Ectodermal cell (in vitro differentiated cells): ENCODE measurements around the gene SERINC2.

ENCODE experiments used
- H3K27ac ChIP-seq: 2 replicates; pipeline ENCODE4 v1.7.0; 2013; ENCODE audit warnings: mild to moderate bottlenecking, low read depth, low read length; ENCODE audit not compliant: insufficient read depth, poor library complexity, severe bottlenecking
- H3K27me3 ChIP-seq: 2 replicates; pipeline ENCODE4 v1.7.0; 2013; ENCODE audit warnings: mild to moderate bottlenecking, low read length; ENCODE audit not compliant: insufficient read depth, control insufficient read depth, poor library complexity, severe bottlenecking
- H3K36me3 ChIP-seq: one replicate; pipeline ENCODE4 v1.7.0; 2013; ENCODE audit warnings: low read length; ENCODE audit not compliant: control insufficient read depth, insufficient read depth
- H3K4me1 ChIP-seq: one replicate; pipeline ENCODE4 v1.7.0; 2013; ENCODE audit warnings: low read length; ENCODE audit not compliant: control insufficient read depth, insufficient read depth
- H3K4me3 ChIP-seq: 2 replicates; pipeline ENCODE4 v1.7.0; 2013; ENCODE audit warnings: low read depth, low read length, control low read depth; ENCODE audit not compliant: insufficient read depth
- H3K9me3 ChIP-seq: 2 replicates; pipeline ENCODE4 v1.7.0; 2013; ENCODE audit warnings: mild to moderate bottlenecking, low read length, moderate library complexity; ENCODE audit not compliant: control insufficient read depth
- WGBS, 2 experiments: methylation state at CpG; one replicate each; pipeline ENCODE4 v1.1.7; 2013; ENCODE audit warnings: missing lambda C conversion rate in 2 of 2; 5-methylcytosine and 5-hydroxymethylcytosine counted together

SERINC2 gene

DNA sequence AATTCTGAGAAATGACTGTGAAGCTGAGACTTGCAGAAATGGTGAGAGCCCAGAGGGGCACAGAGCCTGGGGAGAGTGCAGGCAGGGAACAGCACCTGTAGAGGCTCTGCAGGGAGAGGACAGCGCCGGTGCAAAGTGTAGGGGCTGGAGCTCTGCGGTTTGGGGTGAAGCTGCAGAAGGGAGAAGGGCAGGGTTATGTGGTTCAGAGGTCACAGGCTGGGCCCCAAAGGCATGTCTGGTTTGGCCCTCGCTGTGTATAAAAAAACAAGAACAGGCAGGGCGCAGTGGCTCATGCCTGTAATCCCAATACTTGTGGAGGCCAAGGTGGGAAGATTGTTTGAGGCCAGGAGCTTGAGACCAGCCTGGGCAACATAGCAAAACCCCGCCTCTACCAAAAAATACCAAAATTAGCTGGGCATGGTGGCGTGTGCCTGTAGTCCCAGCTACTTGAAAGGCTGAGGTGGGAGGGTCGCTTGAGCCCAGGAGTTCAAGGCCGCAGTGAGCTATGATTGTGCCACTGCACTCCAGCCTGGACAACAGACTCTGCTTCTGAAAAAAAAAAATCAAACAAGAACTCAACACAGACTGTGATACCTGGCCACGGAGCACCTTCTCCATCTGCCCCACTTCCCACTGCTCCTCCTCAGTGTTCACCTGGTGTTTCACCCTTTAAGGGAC lies 29.1 kb downstream of the SERINC2 start:
- WGBS, 2 experiments, result 87 to 90% methylated on average over 10 of the region's 10 CpGs
- H3K4me3 ChIP-seq, result no peak overlapping the region
- H3K4me1 ChIP-seq, result no peaks in the 10 kb centered on the region
- H3K27ac ChIP-seq, result no peak overlapping the region
- H3K36me3 ChIP-seq, result no peaks in the 10 kb centered on the region
- no peaks in the 10 kb centered on the region for H3K27me3 ChIP-seq
- H3K9me3 ChIP-seq, result no peaks in the 10 kb centered on the region

DNA sequence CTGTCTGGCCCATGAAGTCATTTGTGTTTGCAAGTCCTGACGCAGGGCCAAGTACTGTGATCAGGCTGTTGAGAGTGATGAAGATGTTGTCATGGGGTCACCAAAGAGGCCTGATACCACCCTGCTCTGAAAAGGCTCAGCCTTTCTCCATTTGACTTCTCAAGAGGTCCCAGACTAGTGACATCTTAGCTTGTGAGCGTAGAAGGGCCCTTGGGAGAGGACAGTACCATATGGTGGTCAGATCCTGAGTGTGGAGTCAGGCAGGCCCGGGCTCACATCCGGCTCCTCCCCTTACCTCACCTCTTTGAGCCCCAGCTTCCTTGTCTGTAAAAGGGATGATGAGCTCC lies 29.6 kb downstream of the SERINC2 start:
- Histone ChIP-seq H3K36me3 (no peaks in the 10 kb centered on the region), H3K9me3 (no peaks in the 10 kb centered on the region), H3K27me3 (no peaks in the 10 kb centered on the region), H3K4me3 (no peak overlapping the region), H3K27ac (no peak overlapping the region), H3K4me1 (no peaks in the 10 kb centered on the region)
- 68 to 70% methylated on average over 4 of the region's 4 CpGs for WGBS, 2 experiments

DNA sequence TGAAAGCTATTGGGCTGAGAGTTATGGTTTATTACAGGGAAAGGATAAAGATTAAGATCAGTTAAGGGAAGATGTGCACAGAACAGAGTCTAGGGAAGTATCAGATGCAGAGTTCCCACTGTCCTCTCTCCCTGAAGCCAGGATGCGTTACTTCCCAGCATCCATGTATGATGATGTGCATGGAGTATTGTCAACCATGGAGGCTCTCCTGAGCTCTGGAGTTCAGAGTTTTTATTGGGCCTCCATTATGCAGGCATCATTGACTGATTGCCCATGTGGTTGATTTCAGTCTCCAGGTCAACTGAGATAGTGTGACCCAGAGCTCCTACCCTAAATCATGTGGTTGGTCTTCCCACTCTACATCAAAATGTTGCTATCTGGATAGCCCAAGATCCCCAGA lies 30.7 kb downstream of the SERINC2 start:
- Histone ChIP-seq H3K9me3 (no peaks in the 10 kb centered on the region), H3K27me3 (no peaks in the 10 kb centered on the region), H3K27ac (no peak overlapping the region), H3K4me1 (no peaks in the 10 kb centered on the region), H3K36me3 (no peaks in the 10 kb centered on the region), H3K4me3 (no peak overlapping the region)
- 93 to 97% methylated on average over 1 of the region's 1 CpG for WGBS, 2 experiments

DNA sequence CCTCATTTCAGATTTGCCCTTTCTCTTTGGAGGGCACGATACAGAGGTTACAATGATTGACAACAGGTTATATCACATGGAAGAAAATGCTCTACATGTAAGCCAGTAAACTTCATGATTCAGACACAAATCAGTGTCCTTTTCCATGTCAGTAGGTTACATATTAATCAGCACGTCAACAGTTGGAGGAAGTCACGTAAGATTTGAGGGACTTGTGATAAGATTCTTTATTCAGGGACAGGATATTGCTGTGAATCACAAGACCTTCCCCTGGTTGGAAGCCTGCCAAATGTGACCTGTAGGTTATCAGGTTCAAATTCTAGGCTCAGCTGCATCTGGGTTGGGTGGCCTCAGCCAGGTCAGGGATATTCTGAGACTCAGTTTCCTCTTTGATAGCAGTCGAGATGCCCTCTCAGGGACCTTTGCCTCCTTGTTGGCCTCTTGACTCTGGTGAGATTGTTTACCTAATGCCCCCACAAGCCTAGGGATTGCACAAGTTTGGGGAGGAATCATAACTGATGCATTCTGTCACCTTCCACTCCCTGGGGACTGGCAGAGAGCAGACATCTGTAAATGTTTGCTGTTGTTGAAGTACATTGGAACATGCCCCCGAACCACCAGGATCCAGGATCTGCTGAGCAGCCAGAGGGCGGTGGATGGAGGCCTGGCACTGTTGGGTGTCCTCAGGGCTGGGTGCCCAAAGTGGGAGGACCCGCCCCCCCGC lies 31.9 kb downstream of the SERINC2 start:
- Histone ChIP-seq H3K4me1 (no peaks in the 10 kb centered on the region), H3K4me3 (no peak overlapping the region), H3K27me3 (no peaks in the 10 kb centered on the region), H3K36me3 (no peaks in the 10 kb centered on the region), H3K27ac (no peak overlapping the region), H3K9me3 (no peaks in the 10 kb centered on the region)
- WGBS, 2 experiments, result 80 to 83% methylated on average over 8 of the region's 8 CpGs

DNA sequence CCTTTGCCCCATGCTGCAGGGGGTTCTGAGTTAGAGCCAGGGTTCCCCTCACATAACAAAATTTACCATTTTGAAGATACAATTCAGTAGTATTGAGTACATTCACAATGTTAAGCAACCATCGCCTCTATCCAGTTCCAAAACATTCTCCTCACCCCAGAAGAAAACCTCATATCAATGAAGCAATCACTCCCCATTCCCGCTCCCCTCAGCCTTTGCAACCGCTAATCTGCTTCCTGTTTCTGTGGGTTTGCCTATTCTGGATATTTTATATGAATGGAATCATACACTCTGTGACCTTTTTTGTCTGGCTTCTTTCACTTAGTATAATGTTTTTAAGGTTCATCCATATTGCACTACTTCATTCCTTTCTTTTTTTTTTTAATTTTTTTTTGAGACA lies 32.9 kb downstream of the SERINC2 start:
- H3K9me3 ChIP-seq, result no peaks in the 10 kb centered on the region
- no peaks in the 10 kb centered on the region for H3K27me3 ChIP-seq
- H3K4me3 ChIP-seq, result no peak overlapping the region
- no peaks in the 10 kb centered on the region for H3K4me1 ChIP-seq
- H3K27ac ChIP-seq, result no peak overlapping the region
- 96 to 100% methylated on average over 3 of the region's 3 CpGs for WGBS, 2 experiments
- H3K36me3 ChIP-seq, result no peaks in the 10 kb centered on the region

DNA sequence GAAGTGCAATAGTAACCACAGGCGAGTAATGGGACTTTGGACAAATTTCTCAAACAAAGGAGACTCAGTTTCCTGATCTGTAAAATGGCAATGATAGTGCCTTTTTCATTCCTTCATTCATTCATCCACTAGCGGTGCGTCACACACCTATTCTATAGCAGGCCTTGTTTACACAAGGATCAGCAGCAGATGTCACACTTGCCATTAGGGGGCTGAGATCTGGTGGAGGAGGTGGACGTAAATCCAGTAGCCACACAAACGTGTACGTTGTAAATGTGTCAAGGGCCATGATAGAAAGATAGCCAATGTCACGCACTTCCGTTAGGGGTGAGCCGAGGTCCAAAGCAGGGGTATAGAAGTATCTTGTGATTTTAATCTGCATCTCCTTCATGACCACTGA lies 34.2 kb downstream of the SERINC2 start:
- no peaks in the 10 kb centered on the region for H3K4me1 ChIP-seq
- no peaks in the 10 kb centered on the region for H3K27me3 ChIP-seq
- WGBS, 2 experiments, result 78 to 79% methylated on average over 9 of the region's 9 CpGs
- H3K9me3 ChIP-seq, result no peaks in the 10 kb centered on the region
- H3K36me3 ChIP-seq, result no peaks in the 10 kb centered on the region
- H3K27ac ChIP-seq, result no peak overlapping the region
- H3K4me3 ChIP-seq, result no peak overlapping the region

DNA sequence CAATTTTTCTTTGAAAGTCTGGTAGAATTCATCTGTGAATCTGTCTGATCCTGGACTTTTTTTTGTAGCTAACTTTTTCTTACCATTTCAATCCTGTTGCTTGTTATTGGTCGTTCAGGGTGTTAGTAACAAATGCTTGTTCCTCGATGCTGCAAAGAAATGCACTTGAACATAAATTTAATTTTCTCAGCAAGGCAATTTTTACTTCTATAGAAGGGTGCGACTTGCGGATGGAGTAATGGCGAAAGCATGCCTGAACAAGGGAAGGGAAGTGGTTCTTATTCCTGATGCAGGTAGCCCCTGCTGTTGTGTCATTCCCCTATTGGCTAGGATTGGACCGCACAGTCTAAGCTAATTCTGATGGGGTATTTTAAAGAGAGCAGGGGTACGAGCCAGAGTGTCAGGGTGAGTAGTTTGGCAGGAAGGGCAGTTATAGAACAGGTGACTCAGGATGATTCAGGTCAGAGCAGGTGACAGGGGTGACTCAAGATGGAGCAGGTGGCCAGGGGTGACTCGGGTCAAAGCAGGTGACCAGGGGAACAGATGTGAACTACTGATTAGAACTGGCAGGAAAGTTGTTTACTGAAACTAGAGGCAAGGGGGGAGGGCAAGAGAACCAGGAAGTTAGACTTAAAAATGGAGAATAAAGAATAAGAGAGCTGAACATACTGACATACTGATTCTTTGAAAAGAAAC lies 40.5 kb downstream of the SERINC2 start:
- Histone ChIP-seq H3K4me3 (no peak overlapping the region), H3K36me3 (no peaks in the 10 kb centered on the region), H3K27me3 (no peaks in the 10 kb centered on the region), H3K4me1 (no peaks in the 10 kb centered on the region), H3K9me3 (peaks cover 3% of the 10 kb centered on the region), H3K27ac (no peak overlapping the region)
- 75 to 77% methylated on average over 6 to 8 of the region's 8 CpGs for WGBS, 2 experiments

DNA sequence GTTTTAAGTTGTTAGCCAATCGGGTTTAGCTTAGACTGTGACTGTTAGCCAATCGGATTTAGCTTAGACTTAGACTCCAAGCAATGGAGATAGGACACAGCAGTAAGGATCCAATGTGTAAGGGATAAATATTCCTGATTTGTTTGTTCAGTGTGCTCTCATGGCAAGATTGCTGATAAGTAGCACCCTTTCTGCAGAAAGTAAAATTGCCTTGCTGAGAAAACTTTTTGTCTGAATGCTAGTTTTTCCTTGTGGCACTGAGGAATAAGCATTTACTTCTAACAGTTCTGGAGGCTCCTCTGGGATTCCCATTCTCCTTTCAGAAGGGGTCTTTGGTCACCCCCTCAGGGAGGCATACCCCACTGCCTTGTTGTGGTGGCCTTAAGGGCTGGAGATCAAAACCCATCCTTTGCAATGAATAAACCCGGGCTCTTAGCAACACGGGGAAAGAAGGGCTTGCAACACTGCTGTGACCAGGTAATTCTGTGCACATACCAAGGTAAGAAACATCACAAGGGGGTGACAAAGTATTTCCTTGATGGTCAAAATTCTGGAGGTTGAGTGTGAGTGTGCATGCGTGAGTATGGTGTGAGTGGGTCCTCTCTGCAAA lies 45.4 kb downstream of the SERINC2 start:
- Histone ChIP-seq H3K4me3 (no peak overlapping the region), H3K27me3 (no peaks in the 10 kb centered on the region), H3K27ac (no peak overlapping the region), H3K36me3 (no peaks in the 10 kb centered on the region), H3K4me1 (no peaks in the 10 kb centered on the region), H3K9me3 (peaks cover 3% of the 10 kb centered on the region)
- WGBS, 2 experiments, result 91% methylated on average over 5 of the region's 5 CpGs

DNA sequence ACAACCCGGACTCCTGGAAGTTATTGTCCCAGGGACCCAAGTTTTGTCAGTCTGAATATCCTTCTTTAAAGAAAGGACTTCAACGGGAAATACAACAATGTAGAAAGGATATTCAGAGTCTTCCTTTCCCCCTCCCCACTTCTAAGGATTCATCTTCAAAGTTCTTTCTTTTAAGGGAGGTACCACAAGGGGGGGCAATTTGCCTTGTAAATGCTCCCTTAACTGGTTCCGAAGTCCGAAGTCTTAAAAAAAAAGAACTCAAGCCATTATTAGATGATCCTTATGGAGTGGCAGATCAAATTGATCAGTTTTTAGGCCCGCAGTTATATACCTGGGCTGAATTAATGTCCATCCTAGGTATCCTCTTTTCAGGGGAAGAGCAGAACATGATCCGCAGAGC lies 47.0 kb downstream of the SERINC2 start:
- Histone ChIP-seq H3K27ac (no peak overlapping the region), H3K4me3 (no peak overlapping the region), H3K36me3 (no peaks in the 10 kb centered on the region), H3K4me1 (no peaks in the 10 kb centered on the region), H3K9me3 (peaks cover 3% of the 10 kb centered on the region), H3K27me3 (no peaks in the 10 kb centered on the region)
- WGBS, 2 experiments, result 68 to 75% methylated on average over 6 of the region's 6 CpGs

DNA sequence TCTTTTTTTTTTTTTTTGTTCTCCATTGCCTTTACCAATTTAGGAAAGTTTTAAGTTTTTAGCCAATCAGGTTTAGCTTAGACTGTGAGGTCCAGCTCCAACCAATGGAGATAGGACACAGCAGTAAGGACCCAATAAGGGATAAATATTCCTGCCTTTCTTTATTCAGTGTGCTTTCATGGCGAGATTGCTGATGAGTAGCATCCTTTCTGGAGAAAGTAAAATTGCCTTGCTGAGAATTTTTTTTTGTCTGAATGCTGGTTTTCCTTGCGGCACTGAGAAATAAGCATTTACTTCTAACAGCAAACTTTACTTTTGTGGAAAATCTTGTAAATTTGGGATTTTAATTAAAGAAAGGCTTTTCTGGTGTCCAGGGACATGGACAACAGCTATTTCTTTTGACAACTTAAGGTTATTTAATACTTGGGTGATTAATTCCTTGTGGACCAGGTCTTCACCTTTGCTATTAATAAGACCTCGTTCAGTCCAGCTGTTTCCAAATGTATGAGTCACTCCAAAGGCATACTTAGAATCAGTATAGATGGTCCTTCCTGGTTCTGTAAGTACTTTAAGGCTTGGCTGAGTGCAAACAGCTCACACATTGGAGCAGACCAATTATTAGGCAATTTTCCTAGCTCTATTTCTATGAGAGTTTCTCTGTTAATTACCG lies 54.1 kb downstream of the SERINC2 start:
- Histone ChIP-seq H3K4me1 (no peaks in the 10 kb centered on the region), H3K36me3 (no peaks in the 10 kb centered on the region), H3K9me3 (no peaks in the 10 kb centered on the region), H3K27me3 (no peaks in the 10 kb centered on the region), H3K27ac (no peak overlapping the region), H3K4me3 (no peak overlapping the region)
- 93 to 94% methylated on average over 3 to 4 of the region's 4 CpGs for WGBS, 2 experiments
